Muscle layer of duodenum (tissue), 2 donors: Measurements from ENCODE around the gene RFTN1.

Experiments used
- H3K27ac ChIP-seq: one replicate; pipeline ENCODE4 v1.7.0; 2013; ENCODE audit warnings: mild to moderate bottlenecking, low read length
- H3K27me3 ChIP-seq: one replicate; pipeline ENCODE4 v1.7.0; 2013; ENCODE audit warnings: low read depth, mild to moderate bottlenecking, control low read depth, low read length
- H3K36me3 ChIP-seq, 2 donors: one replicate each; pipeline ENCODE4 v1.7.0; 2013; ENCODE audit warnings: low read length in 2 of 2, control low read depth in 1 of 2, mild to moderate bottlenecking in 1 of 2; ENCODE audit not compliant: insufficient read depth in 2 of 2, control insufficient read depth in 1 of 2
- H3K4me1 ChIP-seq, 2 donors: one replicate each; pipeline ENCODE4 v1.7.0; 2013; ENCODE audit warnings: low read length in 2 of 2, mild to moderate bottlenecking in 2 of 2, control low read depth in 1 of 2, moderate library complexity in 1 of 2; ENCODE audit not compliant: insufficient read depth in 2 of 2, control insufficient read depth in 1 of 2
- H3K4me3 ChIP-seq, 2 donors: one replicate each; pipeline ENCODE4 v1.7.0; 2013; ENCODE audit warnings: low read length in 2 of 2, low read depth in 1 of 2, mild to moderate bottlenecking in 1 of 2
- H3K9me3 ChIP-seq, 2 donors: one replicate each; pipeline ENCODE4 v1.7.0; 2013; ENCODE audit warnings: low read length in 2 of 2, control low read depth in 1 of 2, mild to moderate bottlenecking in 1 of 2; ENCODE audit not compliant: control insufficient read depth in 1 of 2
- donor health status: healthy.

RFTN1 gene

GRCh38 chr3:16471897-16472296, 41.6 kb downstream of the RFTN1 start:
- H3K27ac ChIP-seq: no peak overlapping the region
- no peaks in the 10 kb centered on the region for H3K36me3 ChIP-seq
- no peak overlapping the region for H3K4me3 ChIP-seq
- peaks cover 4 to 5% of the 10 kb centered on the region in 2 donors for H3K9me3 ChIP-seq
- peaks cover 0 to 5% of the 10 kb centered on the region in 2 donors for H3K4me1 ChIP-seq
- H3K27me3 ChIP-seq: no peaks in the 10 kb centered on the region

GRCh38 chr3:16470590-16470989, 42.9 kb downstream of the RFTN1 start:
- peaks cover 4 to 5% of the 10 kb centered on the region in 2 donors for H3K9me3 ChIP-seq
- no peaks in the 10 kb centered on the region for H3K4me1 ChIP-seq
- no peaks in the 10 kb centered on the region for H3K27me3 ChIP-seq
- no peak overlapping the region for H3K27ac ChIP-seq
- H3K36me3 ChIP-seq: no peaks in the 10 kb centered on the region
- H3K4me3 ChIP-seq: no peak overlapping the region

GRCh38 chr3:16468336-16469098, 45.0 kb downstream of the RFTN1 start:
- Histone ChIP-seq H3K4me1 (no peaks in the 10 kb centered on the region), H3K36me3 (no peaks in the 10 kb centered on the region), H3K27me3 (no peaks in the 10 kb centered on the region), H3K27ac (no peak overlapping the region), H3K9me3 (peaks cover 4 to 5% of the 10 kb centered on the region in 2 donors), H3K4me3 (no peak overlapping the region)

GRCh38 chr3:16468002-16468335, 45.5 kb downstream of the RFTN1 start:
- Histone ChIP-seq H3K27ac (no peak overlapping the region), H3K27me3 (no peaks in the 10 kb centered on the region), H3K9me3 (peaks cover 4 to 5% of the 10 kb centered on the region in 2 donors), H3K36me3 (no peaks in the 10 kb centered on the region), H3K4me3 (no peak overlapping the region), H3K4me1 (no peaks in the 10 kb centered on the region)

GRCh38 chr3:16467393-16467792, 46.1 kb downstream of the RFTN1 start:
- Histone ChIP-seq H3K27me3 (no peaks in the 10 kb centered on the region), H3K27ac (no peak overlapping the region), H3K36me3 (no peaks in the 10 kb centered on the region), H3K4me1 (no peaks in the 10 kb centered on the region), H3K9me3 (peaks cover 4 to 5% of the 10 kb centered on the region in 2 donors), H3K4me3 (no peak overlapping the region)

GRCh38 chr3:16466822-16467221, 46.7 kb downstream of the RFTN1 start:
- H3K9me3 ChIP-seq: peaks cover 4 to 5% of the 10 kb centered on the region in 2 donors
- H3K36me3 ChIP-seq: no peaks in the 10 kb centered on the region
- no peak overlapping the region for H3K27ac ChIP-seq
- H3K4me3 ChIP-seq: no peak overlapping the region
- no peaks in the 10 kb centered on the region for H3K4me1 ChIP-seq
- no peaks in the 10 kb centered on the region for H3K27me3 ChIP-seq

- H3K4me1 ChIP-seq: no peaks in the 10 kb centered on the region
- H3K27me3 ChIP-seq: no peaks in the 10 kb centered on the region
- no peak overlapping the region for H3K27ac ChIP-seq
These were observed 48.9 kb downstream of the RFTN1 start for GRCh38 chr3:16464511-16465148.

GRCh38 chr3:16463914-16464313, 49.6 kb downstream of the RFTN1 start:
- no peaks in the 10 kb centered on the region for H3K9me3 ChIP-seq
- H3K4me1 ChIP-seq: no peaks in the 10 kb centered on the region
- H3K36me3 ChIP-seq: no peaks in the 10 kb centered on the region
- H3K27me3 ChIP-seq: no peaks in the 10 kb centered on the region
- H3K4me3 ChIP-seq: no peak overlapping the region
- H3K27ac ChIP-seq: no peak overlapping the region

More at GRCh38 chr3:16464511-16465148, 48.9 kb downstream of the RFTN1 start:
- Histone ChIP-seq H3K4me3 (no peak overlapping the region), H3K9me3 (no peaks in the 10 kb centered on the region), H3K36me3 (no peaks in the 10 kb centered on the region)

GRCh38 chr3:16463119-16463518, 50.4 kb downstream of the RFTN1 start:
- Histone ChIP-seq H3K4me1 (no peaks in the 10 kb centered on the region), H3K27me3 (no peaks in the 10 kb centered on the region), H3K4me3 (no peak overlapping the region), H3K36me3 (no peaks in the 10 kb centered on the region), H3K27ac (no peak overlapping the region), H3K9me3 (no peaks in the 10 kb centered on the region)

GRCh38 chr3:16462679-16463078, 50.8 kb downstream of the RFTN1 start:
- H3K27ac ChIP-seq: no peak overlapping the region
- no peaks in the 10 kb centered on the region for H3K9me3 ChIP-seq
- H3K27me3 ChIP-seq: no peaks in the 10 kb centered on the region
- no peaks in the 10 kb centered on the region for H3K36me3 ChIP-seq
- H3K4me1 ChIP-seq: no peaks in the 10 kb centered on the region
- no peak overlapping the region for H3K4me3 ChIP-seq

GRCh38 chr3:16461463-16462245, 51.8 kb downstream of the RFTN1 start:
- Histone ChIP-seq H3K4me1 (peaks cover 0 to 6% of the 10 kb centered on the region in 2 donors), H3K4me3 (no peak overlapping the region), H3K27ac (no peak overlapping the region), H3K36me3 (peaks cover 0 to 3% of the 10 kb centered on the region in 2 donors), H3K9me3 (no peaks in the 10 kb centered on the region), H3K27me3 (no peaks in the 10 kb centered on the region)
